ENCODE data around the gene PAX8. TPM values are rescaled to one million over a fixed set of nuclear protein-coding genes. Genes with fewer than 3 reads are reported as not detected.

PAX8 gene
- total and polyA plus RNA-seq, 2 of the 13 experiments (the other 11 are each of a cell fraction or from before 2014, with no cell fraction given) = 1.5 to 8.8 TPM

- 79% methylated on average over 11 of the region's 13 CpGs for WGBS (ENCODE audit: low lambda C conversion rate)
- no peak for FAIRE-seq
- no peak overlapping the region for H3K27ac ChIP-seq (ENCODE audit: extremely low read length, insufficient read depth, low read length)
- POLR2A ChIA-PET = interaction anchor here (1.0 to 2.1 kb wide), 6 partner anchors 13 to 64 kb away, joined by 3 to 7 read pairs (median 4); no protein-coding TSS in a partner anchor
- no peaks in the 10 kb centered on the region for H3K9me3 ChIP-seq (ENCODE audit: low read length)
- no peaks in the 10 kb centered on the region for H3K27me3 ChIP-seq (ENCODE audit: control insufficient read depth in 1 of 2, insufficient read depth in 2 of 2, low read length in 2 of 2)
- H3K36me3 ChIP-seq (replicated peaks in 1 of 2; ENCODE audit: control insufficient read depth in 1 of 2, insufficient read depth in 2 of 2, low read length in 2 of 2) = no peaks in the 10 kb centered on the region; a peak in 1 of 5 replicates
- no peak for DNase-seq (ENCODE audit: low spot score)
- BruUV-seq (replicated peaks) = no TSS peak
- peaks cover 68% of the 10 kb centered on the region for H3K4me1 ChIP-seq (ENCODE audit: insufficient read depth, low read length)
- H3K4me2 ChIP-seq (ENCODE audit: low read depth, low read length) = no peak overlapping the region
- ATAC-seq = no peak
- H3K4me3 ChIP-seq (replicated peaks in 1 of 3; ENCODE audit: insufficient read depth in 1 of 3, low read depth in 2 of 3, low read length in 3 of 3) = no peak overlapping the region
- no peaks in the 10 kb centered on the region for H4K20me1 ChIP-seq (ENCODE audit: insufficient read depth, low read length)
- H3K9ac ChIP-seq (ENCODE audit: insufficient read depth, low read depth, low read length) = no peak overlapping the region
- no peak overlapping the region for H2AFZ ChIP-seq (ENCODE audit: low read length)
- H3K79me2 ChIP-seq (ENCODE audit: insufficient read depth, low read length) = no peaks in the 10 kb centered on the region
- in situ Hi-C loops (cut with HindIII; ENCODE audit: extremely low pct_ligation_motif_present, low pct_unique_long_range_greater_than_20kb) (loop anchor here (5.0 kb wide), 1 partner anchor 160 kb away; no protein-coding TSS in a partner anchor), intact Hi-C loops (cut with micrococcal nuclease; ENCODE audit: unreplicated experiment) (loop anchor here (5.0 kb wide), 1 partner anchor 190 kb away; no protein-coding TSS in a partner anchor)
- CTCF ChIA-PET (ENCODE audit: low intra/inter-chr PET ratio, low total read pairs) = interaction anchor here (1.1 to 2.7 kb wide), 2 partner anchors 46 to 188 kb away, joined by 3 to 26 read pairs; no protein-coding TSS in a partner anchor
- TF ChIP-seq ZNF280B (CRISPR knock-in tag; IDR thresholded peaks at IDR 0.05; ENCODE audit: borderline replicate concordance) (0 out of 2 replicates have a peak, but pooled peaks have one; percentile 27), ZC3H13 (CRISPR knock-in tag; IDR thresholded peaks at IDR 0.05) (peak; percentile 79; the same call in 1 of the 2 replicates), AKAP8 (CRISPR knock-in tag; IDR thresholded peaks at IDR 0.05) (0 out of 2 replicates have a peak, but pooled peaks have one; percentile 46), ZNF768 (CRISPR knock-in tag; IDR thresholded peaks at IDR 0.05) (peak; percentile 96), ZNF263 (CRISPR knock-in tag; IDR thresholded peaks at IDR 0.05) (0 out of 2 replicates have a peak, but pooled peaks have one; percentile 27), XRCC5 (optimal IDR thresholded peaks at IDR 0.05; ENCODE audit: low read length) (peak; percentile 42), STAG1 (CRISPR knock-in tag; IDR thresholded peaks at IDR 0.05) (peak; percentile 30), ZFX (CRISPR knock-in tag; IDR thresholded peaks at IDR 0.05; ENCODE audit: low read depth) (0 out of 2 replicates have a peak, but pooled peaks have one; percentile 12), PATZ1 (CRISPR knock-in tag; IDR thresholded peaks at IDR 0.05) (0 out of 2 replicates have a peak, but pooled peaks have one; percentile 6), HNRNPL (IDR thresholded peaks at IDR 0.05; ENCODE audit: low read depth, low read length) (no peak), MIER3 (CRISPR knock-in tag; IDR thresholded peaks at IDR 0.05; ENCODE audit: borderline replicate concordance) (no peak), CTCF (CRISPR knock-in tag; IDR thresholded peaks at IDR 0.05) (peak; percentile 34), DMAP1 (CRISPR knock-in tag; IDR thresholded peaks at IDR 0.05) (no peak), RBFOX2 (IDR thresholded peaks at IDR 0.05; ENCODE audit: low read depth, low read length) (no peak), ZBTB33 (CRISPR knock-in tag; IDR thresholded peaks at IDR 0.05) (0 out of 2 replicates have a peak, but pooled peaks have one; percentile 20), IKZF1 (IDR thresholded peaks at IDR 0.05) (no peak)
These were observed 76.2 kb downstream of the PAX8 start for GRCh38 chr2:113202305-113203216.
